Neural cell (in vitro differentiated cells): ENCODE results near the gene LGR4. TPM values are rescaled to one million over a fixed set of nuclear protein-coding genes. Genes with fewer than 3 reads are reported as not detected.
"Not testable (repeated sequence)": the region's sequence is repeated elsewhere in the genome, so short reads cannot be mapped to it uniquely, and the experiment has no call there.

Experiments used
- H2AFZ ChIP-seq: fragments of 200-600, 300-800 bp; sonication (generic), shearing (Covaris generic); 2 replicates; pipeline ENCODE4 v1.6.0; 2014; ENCODE audit warnings: low read depth, mild to moderate bottlenecking, antibody characterized with exemption, low read length, moderate library complexity
- H3F3A ChIP-seq: fragments of 200-600 bp; shearing (Covaris generic); 2 replicates; pipeline ENCODE4 v1.6.1; 2016; ENCODE audit warnings: mild to moderate bottlenecking, moderate library complexity, mixed read lengths, antibody characterized with exemption, low read length; ENCODE audit not compliant: insufficient read depth, poor library complexity, severe bottlenecking
- H3K27ac ChIP-seq: fragments of 200-600, 300-800 bp; sonication (generic), shearing (Covaris generic); 2 replicates; pipeline ENCODE4 v1.5.1; 2014; ENCODE audit warnings: mild to moderate bottlenecking, low read length, moderate library complexity
- H3K27me3 ChIP-seq: fragments of 300-800, 200-600 bp; sonication (generic), shearing (Covaris generic); 2 replicates; pipeline ENCODE4 v1.6.0; 2014; ENCODE audit warnings: mild to moderate bottlenecking, low read depth, low read length, moderate library complexity; ENCODE audit not compliant: insufficient read depth
- H3K36me3 ChIP-seq: fragments of 300-800, 200-600 bp; sonication (generic), shearing (Covaris generic); 2 replicates; pipeline ENCODE4 v1.5.1; 2014; ENCODE audit warnings: mild to moderate bottlenecking, antibody characterized with exemption, low read length, moderate library complexity; ENCODE audit not compliant: insufficient read depth
- H3K4me2 ChIP-seq: fragments of 300-800, 200-600 bp; sonication (generic), shearing (Covaris generic); 2 replicates; pipeline ENCODE4 v1.6.0; 2014; ENCODE audit warnings: mild to moderate bottlenecking, low read length
- H3K4me3 ChIP-seq: fragments of 300-800, 200-600 bp; sonication (generic), shearing (Covaris generic); 2 replicates; pipeline ENCODE4 v1.5.1; 2014; ENCODE audit warnings: mild to moderate bottlenecking, low read length, moderate library complexity
- H3K79me2 ChIP-seq: fragments of 200-600 bp; shearing (Covaris generic); replicated peaks from 2 replicates; pipeline ENCODE4 v1.6.0; 2014; ENCODE audit warnings: mild to moderate bottlenecking, low read length, moderate library complexity; ENCODE audit not compliant: insufficient read depth
- H3K9ac ChIP-seq: fragments of 300-800, 200-600 bp; sonication (generic), shearing (Covaris generic); 2 replicates; pipeline ENCODE4 v1.6.1; 2016; ENCODE audit warnings: mild to moderate bottlenecking, low read length, mixed read lengths
- H3K9me2 ChIP-seq: fragments of 200-600 bp; shearing (Covaris generic); 2 replicates; pipeline ENCODE4 v1.6.1; 2016; ENCODE audit warnings: mild to moderate bottlenecking, low read length, mixed read lengths; ENCODE audit not compliant: insufficient read depth
- H3K9me3 ChIP-seq: fragments of 200-600, 300-800 bp; sonication (generic), shearing (Covaris generic); 2 replicates; pipeline ENCODE4 v1.6.1; 2016; ENCODE audit warnings: mild to moderate bottlenecking, mixed run types, low read length, moderate library complexity, mixed read lengths
- H4K20me1 ChIP-seq: fragments of 200-600 bp; shearing (Covaris generic); 2 replicates; pipeline ENCODE4 v1.6.1; 2016; ENCODE audit warnings: mild to moderate bottlenecking, mixed run types; ENCODE audit not compliant: insufficient read depth
- CTCF ChIP-seq: fragments of 450-650 bp; IDR thresholded peaks from 2 replicates; pipeline ENCODE4 v1.5.1; 2014; ENCODE audit warnings: antibody characterized with exemption, mild to moderate bottlenecking, moderate library complexity; ENCODE audit not compliant: poor library complexity, severe bottlenecking
- EP300 ChIP-seq: fragments of 450-650 bp; conservative IDR thresholded peaks from 2 replicates; pipeline ENCODE4 v1.6.1; 2014; ENCODE audit warnings: antibody characterized with exemption, mild to moderate bottlenecking, moderate library complexity; ENCODE audit not compliant: poor library complexity, severe bottlenecking
- EZH2 ChIP-seq: fragments of 200-600, 300-800 bp; shearing (Covaris generic), sonication (generic); IDR thresholded peaks from 2 replicates; pipeline ENCODE4 v1.6.1; 2014; ENCODE audit warnings: antibody characterized with exemption, low read length, borderline replicate concordance, mild to moderate bottlenecking; ENCODE audit not compliant: insufficient read depth, poor library complexity, severe bottlenecking
- MXI1 ChIP-seq: fragments of 450-650 bp; conservative IDR thresholded peaks from 2 replicates; pipeline ENCODE4 v1.6.1; 2014; ENCODE audit warnings: antibody characterized with exemption, mild to moderate bottlenecking; ENCODE audit not compliant: poor library complexity, severe bottlenecking
- POLR2AphosphoS5 ChIP-seq: IDR thresholded peaks from 2 replicates; pipeline ENCODE4 v1.6.1; 2012
- RAD21 ChIP-seq: fragments of 450-650 bp; conservative IDR thresholded peaks from 2 replicates; pipeline ENCODE4 v1.6.1; 2014; ENCODE audit warnings: antibody characterized with exemption, mild to moderate bottlenecking, moderate library complexity
- REST ChIP-seq: IDR thresholded peaks from 2 replicates; pipeline ENCODE4 v1.6.1; 2012; ENCODE audit warnings: borderline replicate concordance
- SMC3 ChIP-seq: fragments of 450-650 bp; conservative IDR thresholded peaks from 2 replicates; pipeline ENCODE4 v1.6.1; 2014; ENCODE audit warnings: antibody characterized with exemption, mild to moderate bottlenecking, moderate library complexity; ENCODE audit not compliant: poor library complexity
- TAF1 ChIP-seq: IDR thresholded peaks from 2 replicates; pipeline ENCODE4 v1.6.1; 2012; ENCODE audit warnings: low read depth
- polyA plus RNA-seq: library from polyadenylated mRNA; depleted of rRNA; stranded (reverse); fragments of >200 nt; gene quantifications from 2 replicates; pipeline ENCODE4 v1.2.3, GENCODE V29; 2014

The LGR4 gene
- polyA plus RNA-seq, 1 donor from 2014 or later, result 11.2 TPM

- H3K27ac ChIP-seq, result no peak overlapping the region
- TF ChIP-seq POLR2AphosphoS5, result no peak
- TF ChIP-seq TAF1, result no peak
- no peak for TF ChIP-seq CTCF
- TF ChIP-seq REST, result no peak
- TF ChIP-seq EZH2, result no peak
- TF ChIP-seq SMC3, result no peak
- no peak for TF ChIP-seq EP300
- TF ChIP-seq MXI1, result no peak
- no peak for TF ChIP-seq RAD21
These were observed 132.6 kb downstream of the LGR4 start for GRCh38 chr11:27339941-27340340.

GRCh38 chr11:27334764-27335163 lies 137.8 kb downstream of the LGR4 start:
- not testable (repeated sequence) for H3K27me3 ChIP-seq, H3K9me3 ChIP-seq, H3F3A ChIP-seq, H3K9me2 ChIP-seq, H3K4me3 ChIP-seq, H3K36me3 ChIP-seq, H4K20me1 ChIP-seq, H3K79me2 ChIP-seq, H3K27ac ChIP-seq, H3K9ac ChIP-seq, H3K4me2 ChIP-seq, H2AFZ ChIP-seq

More at GRCh38 chr11:27339941-27340340, 132.6 kb downstream of the LGR4 start:
- Histone ChIP-seq H3K36me3 (no peaks in the 10 kb centered on the region), H3K9ac (no peak overlapping the region), H4K20me1 (no peaks in the 10 kb centered on the region), H3K4me2 (no peak overlapping the region), H3F3A (no peaks in the 10 kb centered on the region), H3K9me3 (no peaks in the 10 kb centered on the region), H3K79me2 (no peaks in the 10 kb centered on the region), H3K27me3 (no peaks in the 10 kb centered on the region), H3K9me2 (no peaks in the 10 kb centered on the region), H3K4me3 (no peak overlapping the region), H2AFZ (no peak overlapping the region)

- no peak overlapping the region for H2AFZ ChIP-seq
- H3K79me2 ChIP-seq, result no peaks in the 10 kb centered on the region
- TF ChIP-seq REST (no peak), MXI1 (no peak), TAF1 (no peak), RAD21 (no peak), EP300 (no peak), POLR2AphosphoS5 (no peak)
- no peak overlapping the region for H3K9ac ChIP-seq
- H3K9me3 ChIP-seq, result no peaks in the 10 kb centered on the region
- H4K20me1 ChIP-seq, result no peaks in the 10 kb centered on the region
- no peak overlapping the region for H3K27ac ChIP-seq
- no peaks in the 10 kb centered on the region for H3K36me3 ChIP-seq
- H3K4me3 ChIP-seq, result no peak overlapping the region
- H3K9me2 ChIP-seq, result no peaks in the 10 kb centered on the region
- H3F3A ChIP-seq, result no peaks in the 10 kb centered on the region
- H3K27me3 ChIP-seq, result no peaks in the 10 kb centered on the region
- H3K4me2 ChIP-seq, result no peak overlapping the region
These were observed 140.6 kb downstream of the LGR4 start for GRCh38 chr11:27331981-27332380.
